Pancreas (tissue), 10 donors: ENCODE data around the gene UTP11. TPM values are rescaled to one million over a fixed set of nuclear protein-coding genes. Genes with fewer than 3 reads are reported as not detected.

ENCODE experiments used
- ATAC-seq, 4 donors: fragments of 200-7000 bp; cut with Tn5 transposase; one replicate each; pipeline versions ENCODE4 v1.8.0 to v1.9.1; 2020; ENCODE audit warnings: mild to moderate bottlenecking in 4 of 4, moderate library complexity in 4 of 4
- DNase-seq, 6 donors: peaks; one replicate each; pipeline ENCODE4 v3.0.0-alpha.2; 2020
- FAIRE-seq: peaks from 2 replicates; lab custom pipeline; 2012; peaks lifted over from hg19 to GRCh38; lab: Jason Lieb, UNC
- H3K27ac ChIP-seq, 4 donors: fragments of 200-600 bp; sonication (generic); 1 replicate in 3 of 4; 2 replicates in 1 of 4; pipeline versions ENCODE4 v1.5.0 to v1.8.0; 2020
- H3K27me3 ChIP-seq, 4 donors: fragments of 200-600 bp; one replicate each; pipeline ENCODE4 v1.8.0; 2021
- H3K36me3 ChIP-seq, 3 donors: fragments of 200-600 bp; sonication (generic) in 1 of 3; one replicate each; pipeline versions ENCODE4 v1.5.0 to v1.8.0; 2020 to 2021
- H3K4me1 ChIP-seq, 3 donors: fragments of 200-600 bp; one replicate each; pipeline ENCODE4 v1.8.0; 2021
- H3K4me3 ChIP-seq, 4 donors: fragments of 200-600 bp; sonication (generic) in 2 of 4; one replicate each; pipeline versions ENCODE4 v1.5.0 to v1.8.0; 2020 to 2021
- H3K9me3 ChIP-seq, 4 donors: fragments of 200-600 bp; one replicate each; pipeline ENCODE4 v1.8.0; 2021
- WGBS, 2 donors: extraction: QIAGEN DNeasy Blood & Tissue Kit; methylation state at CpG; one replicate each; pipeline ENCODE4 v1.1.7; 2013; 5-methylcytosine and 5-hydroxymethylcytosine counted together
- intact Hi-C, 3 donors: fragments of 100-400 bp; cut with DNase I; formaldehyde crosslinking; loops; one replicate each; pipeline versions ENCODE4 v1.11.1 to v1.14.2; 2022
- polyA plus RNA-seq, 2 donors: library from polyadenylated mRNA; stranded (reverse); fragments of 200-250 nt; gene quantifications; one replicate each; pipeline ENCODE4 v1.2.3, GENCODE V29; 2013
- total RNA-seq, 6 donors: library from RNA; stranded (reverse); fragmentation: NEBNext Ultra II Directional in 4 of 6; extraction: Animal tissue kit (Norgen Biotek cat#: 25700) in 4 of 6; gene quantifications; one replicate each; pipeline versions ENCODE4 v1.2.1 to v1.2.4, GENCODE V29; 2021 to 2023
- TF ChIP-seq, protein P1 (sequence below), 4 donors: fragments of 200-600 bp; sonication (generic) in 3 of 4; IDR thresholded peaks; one replicate each; pipeline versions ENCODE4 v1.5.0 to v1.8.0; 2021; ENCODE audit warnings: antibody characterized with exemption in 4 of 4
- donor health status: healthy with polysubstance abuse.
- donor health status: DM: no; HTN: no; CAD: no; lungs with moderate emphysema.
- donor health status: DM: no; HTN: no; CAD: no.
- donor health status: control.
- donor health status: control.
- donor health status: Bipolar disorder and iron deficiency.
- donor health status: DM: yes; HTN: yes; CAD: no.
- donor health status: DM: no; HTN: no; CAD: no.
- donor health status: DM: no; HTN: no; CAD: no.
- donor health status: DM: yes; HTN: yes; CAD: no.

Gene UTP11
- total and polyA plus RNA-seq, 8 donors = 7.8 to 16.6 (median 14.7) TPM

DNA sequence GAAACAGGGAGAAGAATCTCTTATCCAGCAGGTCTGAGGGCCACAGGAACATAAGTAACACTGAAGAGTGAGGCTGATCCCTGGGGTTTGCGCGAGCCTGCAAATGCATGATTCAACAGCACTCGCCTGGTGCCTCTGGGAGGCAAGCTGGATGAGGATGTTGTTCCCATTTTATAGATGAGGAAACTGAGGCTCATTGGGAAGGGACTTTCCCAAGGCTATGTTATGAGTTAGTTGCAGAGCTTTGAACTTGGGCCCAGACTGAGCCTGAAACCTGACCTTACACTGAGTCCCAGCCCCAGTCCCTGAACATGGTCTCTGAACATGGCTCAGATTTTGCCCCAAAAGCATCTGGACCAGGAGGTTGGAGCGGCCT is 61.8 kb downstream of the UTP11 start:
- TF ChIP-seq, protein P1, sequence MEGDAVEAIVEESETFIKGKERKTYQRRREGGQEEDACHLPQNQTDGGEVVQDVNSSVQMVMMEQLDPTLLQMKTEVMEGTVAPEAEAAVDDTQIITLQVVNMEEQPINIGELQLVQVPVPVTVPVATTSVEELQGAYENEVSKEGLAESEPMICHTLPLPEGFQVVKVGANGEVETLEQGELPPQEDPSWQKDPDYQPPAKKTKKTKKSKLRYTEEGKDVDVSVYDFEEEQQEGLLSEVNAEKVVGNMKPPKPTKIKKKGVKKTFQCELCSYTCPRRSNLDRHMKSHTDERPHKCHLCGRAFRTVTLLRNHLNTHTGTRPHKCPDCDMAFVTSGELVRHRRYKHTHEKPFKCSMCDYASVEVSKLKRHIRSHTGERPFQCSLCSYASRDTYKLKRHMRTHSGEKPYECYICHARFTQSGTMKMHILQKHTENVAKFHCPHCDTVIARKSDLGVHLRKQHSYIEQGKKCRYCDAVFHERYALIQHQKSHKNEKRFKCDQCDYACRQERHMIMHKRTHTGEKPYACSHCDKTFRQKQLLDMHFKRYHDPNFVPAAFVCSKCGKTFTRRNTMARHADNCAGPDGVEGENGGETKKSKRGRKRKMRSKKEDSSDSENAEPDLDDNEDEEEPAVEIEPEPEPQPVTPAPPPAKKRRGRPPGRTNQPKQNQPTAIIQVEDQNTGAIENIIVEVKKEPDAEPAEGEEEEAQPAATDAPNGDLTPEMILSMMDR (IDR thresholded peaks at IDR 0.05) = no peak
- H3K9me3 ChIP-seq = no peaks in the 10 kb centered on the region
- intact Hi-C loops = no loop called here
- H3K27me3 ChIP-seq = no peaks in the 10 kb centered on the region
- H3K36me3 ChIP-seq = no peaks in the 10 kb centered on the region
- no peak overlapping the region for H3K4me3 ChIP-seq
- H3K4me1 ChIP-seq = no peaks in the 10 kb centered on the region
- ATAC-seq (no peak), FAIRE-seq (no peak), DNase-seq (no peak)
- whole genome bisulfite sequencing, 2 donors = 79 to 81% methylated on average over 4 of the region's 4 CpGs
- H3K27ac ChIP-seq = no peak overlapping the region

Other genes with a start within 250 kb of the UTP11 start
- 1 to 10 TPM; 1.7 to 3.8 (median 1.9) TPM for gene EPHA10, start 247.6 kb upstream of the UTP11 start, total RNA-seq
- gene EPHA10, start 247.6 kb upstream of the UTP11 start, polyA plus RNA-seq = 1 to 10 TPM; 2.2 to 2.7 TPM
- gene MANEAL, start 218.9 kb upstream of the UTP11 start, total RNA-seq = 1 to 10 TPM; 4.4 to 8.2 (median 6.7) TPM
- 10 to 100 TPM in 1 of 2 donors, 1 to 10 TPM in 1; 4.3 to 10.3 TPM for gene MANEAL, start 218.9 kb upstream of the UTP11 start, polyA plus RNA-seq
- gene C1orf122, start 204.9 kb upstream of the UTP11 start, total RNA-seq = 10 to 100 TPM; 18.2 to 26.9 (median 23.1) TPM
- 10 to 100 TPM; 33.1 to 46.1 TPM for gene C1orf122, start 204.9 kb upstream of the UTP11 start, polyA plus RNA-seq
- gene YRDC, start 204.5 kb upstream of the UTP11 start, total RNA-seq = 10 to 100 TPM in 1 of 6 donors, 1 to 10 TPM in 5; 5.2 to 11.9 (median 6.2) TPM
- gene YRDC, start 204.5 kb upstream of the UTP11 start, polyA plus RNA-seq = 1 to 10 TPM; 4.8 to 9.3 TPM
- gene MTF1, start 153.1 kb upstream of the UTP11 start, total RNA-seq = 10 to 100 TPM in 2 of 6 donors, 1 to 10 TPM in 4; 6.2 to 13.5 (median 8.0) TPM
- gene MTF1, start 153.1 kb upstream of the UTP11 start, polyA plus RNA-seq = 1 to 10 TPM; 1.4 to 2.0 TPM
- gene INPP5B, start 65.7 kb upstream of the UTP11 start, total RNA-seq = 10 to 100 TPM in 5 of 6 donors, 1 to 10 TPM in 1; 7.5 to 16.1 (median 11.9) TPM
- 10 to 100 TPM; 11.7 to 13.5 TPM for gene INPP5B, start 65.7 kb upstream of the UTP11 start, polyA plus RNA-seq
- gene SF3A3, start 22.7 kb upstream of the UTP11 start, total RNA-seq = 10 to 100 TPM; 13.0 to 24.6 (median 19.4) TPM
- 10 to 100 TPM in 1 of 2 donors, 1 to 10 TPM in 1; 7.9 to 17.0 TPM for gene SF3A3, start 22.7 kb upstream of the UTP11 start, polyA plus RNA-seq
- gene FHL3, start 7.2 kb upstream of the UTP11 start, total RNA-seq = 10 to 100 TPM in 1 of 6 donors, 1 to 10 TPM in 5; 7.4 to 11.3 (median 8.3) TPM
- 1 to 10 TPM; 5.1 to 7.0 TPM for gene FHL3, start 7.2 kb upstream of the UTP11 start, polyA plus RNA-seq
- under 1 TPM in 3 of 6 donors, not detected in 3; 0.08 to 0.57 (median 0.09) TPM for gene POU3F1, start 34.1 kb downstream of the UTP11 start, total RNA-seq
- under 1 TPM in 1 of 2 donors, not detected in 1; 0.07 TPM for gene POU3F1, start 34.1 kb downstream of the UTP11 start, polyA plus RNA-seq